Measurements from ENCODE around the gene ENPP3. TPM values are rescaled to one million over a fixed set of nuclear protein-coding genes. Genes with fewer than 3 reads are reported as not detected.

The ENPP3 gene
- total and polyA plus RNA-seq, 9 of the 15 experiments (the other 6 are each of a cell fraction or from before 2014, with no cell fraction given): 14.0 to 32.8 (median 21.6) TPM

GRCh38 chr6:131721161-131721560 is 84.1 kb downstream of the ENPP3 start (continued):
- TF ChIP-seq SAFB2 (IDR thresholded peaks at IDR 0.05; ENCODE audit: borderline replicate concordance, low read depth, low read length, severe bottlenecking) (no peak), ZNF239 (CRISPR knock-in tag; IDR thresholded peaks at IDR 0.05) (no peak), SLC30A9 (CRISPR knock-in tag; IDR thresholded peaks at IDR 0.05) (no peak)

DNA sequence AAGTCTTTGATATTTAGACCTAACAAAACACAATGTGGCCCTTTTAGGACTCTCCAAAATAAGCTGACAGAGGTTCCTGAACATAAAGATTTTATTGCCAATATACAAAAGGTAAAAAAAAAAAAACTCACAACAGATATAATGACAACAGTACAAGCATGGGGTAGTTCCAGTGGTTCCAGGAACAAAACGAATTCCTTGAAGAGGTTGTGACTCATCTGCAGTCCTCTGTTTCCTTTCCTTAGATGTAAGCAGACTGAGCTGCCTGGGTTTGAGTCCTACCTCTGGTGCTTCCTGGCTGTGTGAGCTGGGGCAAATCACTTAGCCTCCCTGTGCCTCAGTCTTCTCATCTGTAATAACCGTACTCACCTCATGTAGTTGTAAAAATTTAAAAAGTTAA is 87.0 kb downstream of the ENPP3 start:
- Histone ChIP-seq H3K36me3 (ENCODE audit: control insufficient read depth, insufficient read depth, low read length) (peaks cover 32% of the 10 kb centered on the region; the same call in 1 of the 3 replicates), H3K27ac (ENCODE audit: extremely low read depth, low read depth, low read length) (no peak overlapping the region), H3K9me3 (replicated peaks; ENCODE audit: control insufficient read depth, insufficient read depth, low read depth, low read length) (no peaks in the 10 kb centered on the region), H4K20me1 (replicated peaks; ENCODE audit: control insufficient read depth, insufficient read depth, low read length) (no peaks in the 10 kb centered on the region), H3K9me1 (ENCODE audit: control insufficient read depth, insufficient read depth, low read length) (no peaks in the 10 kb centered on the region), H3K4me3 (no peak overlapping the region), H3K4me2 (ENCODE audit: insufficient read depth, low read length) (no peak overlapping the region), H3K9ac (ENCODE audit: insufficient read depth in 1 of 2, low read depth in 2 of 2, low read length in 2 of 2) (no peak overlapping the region), H2AFZ (ENCODE audit: low read depth, low read length) (no peak overlapping the region), H3K4me1 (replicated peaks in 1 of 2; ENCODE audit: control insufficient read depth in 2 of 2, insufficient read depth in 2 of 2, low read length in 2 of 2) (no peaks in the 10 kb centered on the region), H3K79me2 (ENCODE audit: control insufficient read depth, insufficient read depth, low read length) (no peaks in the 10 kb centered on the region), H3K27me3 (ENCODE audit: control insufficient read depth in 2 of 2, insufficient read depth in 2 of 2, low read length in 2 of 2) (no peaks in the 10 kb centered on the region)
- BruUV-seq (replicated peaks): no TSS peak
- in situ Hi-C loops (cut with MboI) (no loop called here), intact Hi-C loops (cut with micrococcal nuclease) (no loop called here)
- ChIA-PET POLR2A (no interaction called here), CTCF (ENCODE audit: low intra/inter-chr PET ratio) (no interaction called here)
- FAIRE-seq (no peak), DNase-seq (ENCODE audit: extremely low read depth in 1 of 4, low spot score in 3 of 4) (no peak), ATAC-seq (no peak)
- 47% methylated on average over 2 of the region's 2 CpGs for WGBS (ENCODE audit: insufficient coverage, low coverage, missing lambda C conversion rate)
- TF ChIP-seq ZC3H11A (IDR thresholded peaks at IDR 0.05; ENCODE audit: low read depth, low read length): no peak
- TF ChIP-seq RBM34 (IDR thresholded peaks at IDR 0.05; ENCODE audit: borderline replicate concordance, insufficient read depth, low read length): no peak
- TF ChIP-seq ZNF232 (CRISPR knock-in tag; IDR thresholded peaks at IDR 0.05): no peak
- no peak for TF ChIP-seq ZEB2 (IDR thresholded peaks at IDR 0.05)
- no peak for TF ChIP-seq YY1 (IDR thresholded peaks at IDR 0.05; ENCODE audit: borderline replicate concordance in 1 of 3, control insufficient read depth in 1 of 3, extremely low read depth in 1 of 3, insufficient read depth in 3 of 3, insufficient read length in 1 of 3, insufficient replicate concordance in 2 of 3, low read depth in 1 of 3, low read length in 2 of 3)
- no peak for TF ChIP-seq PYGO2 (tag; IDR thresholded peaks at IDR 0.05)
- TF ChIP-seq ELF1 (tag; IDR thresholded peaks at IDR 0.05): no peak
- no peak for TF ChIP-seq HEY1 (CRISPR knock-in tag; IDR thresholded peaks at IDR 0.05; ENCODE audit: borderline replicate concordance)
- TF ChIP-seq HNRNPH1 (optimal IDR thresholded peaks at IDR 0.05; ENCODE audit: low read depth, low read length): no peak
- TF ChIP-seq VEZF1 (CRISPR knock-in tag; IDR thresholded peaks at IDR 0.05): no peak
- TF ChIP-seq ZNF75A (CRISPR knock-in tag; IDR thresholded peaks at IDR 0.05): no peak
- TF ChIP-seq BRCA1 (IDR thresholded peaks at IDR 0.05): no peak
- no peak for TF ChIP-seq BRCA1 (CRISPR knock-in tag; IDR thresholded peaks at IDR 0.05)
- no peak for TF ChIP-seq MAFK (IDR thresholded peaks at IDR 0.05; ENCODE audit: low read length)
- TF ChIP-seq, protein P1, sequence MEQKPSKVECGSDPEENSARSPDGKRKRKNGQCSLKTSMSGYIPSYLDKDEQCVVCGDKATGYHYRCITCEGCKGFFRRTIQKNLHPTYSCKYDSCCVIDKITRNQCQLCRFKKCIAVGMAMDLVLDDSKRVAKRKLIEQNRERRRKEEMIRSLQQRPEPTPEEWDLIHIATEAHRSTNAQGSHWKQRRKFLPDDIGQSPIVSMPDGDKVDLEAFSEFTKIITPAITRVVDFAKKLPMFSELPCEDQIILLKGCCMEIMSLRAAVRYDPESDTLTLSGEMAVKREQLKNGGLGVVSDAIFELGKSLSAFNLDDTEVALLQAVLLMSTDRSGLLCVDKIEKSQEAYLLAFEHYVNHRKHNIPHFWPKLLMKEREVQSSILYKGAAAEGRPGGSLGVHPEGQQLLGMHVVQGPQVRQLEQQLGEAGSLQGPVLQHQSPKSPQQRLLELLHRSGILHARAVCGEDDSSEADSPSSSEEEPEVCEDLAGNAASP (IDR thresholded peaks at IDR 0.05): no peak
- TF ChIP-seq, protein P2, sequence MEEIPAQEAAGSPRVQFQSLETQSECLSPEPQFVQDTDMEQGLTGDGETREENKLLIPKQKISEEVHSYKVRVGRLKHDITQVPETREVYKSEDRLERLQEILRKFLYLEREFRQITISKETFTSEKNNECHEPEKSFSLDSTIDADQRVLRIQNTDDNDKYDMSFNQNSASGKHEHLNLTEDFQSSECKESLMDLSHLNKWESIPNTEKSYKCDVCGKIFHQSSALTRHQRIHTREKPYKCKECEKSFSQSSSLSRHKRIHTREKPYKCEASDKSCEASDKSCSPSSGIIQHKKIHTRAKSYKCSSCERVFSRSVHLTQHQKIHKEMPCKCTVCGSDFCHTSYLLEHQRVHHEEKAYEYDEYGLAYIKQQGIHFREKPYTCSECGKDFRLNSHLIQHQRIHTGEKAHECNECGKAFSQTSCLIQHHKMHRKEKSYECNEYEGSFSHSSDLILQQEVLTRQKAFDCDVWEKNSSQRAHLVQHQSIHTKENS (CRISPR knock-in tag; IDR thresholded peaks at IDR 0.05): no peak
- no peak for TF ChIP-seq FOXA1 (IDR thresholded peaks at IDR 0.05; ENCODE audit: borderline replicate concordance)
